ENCODE results near the gene GAREM2.

Gene GAREM2

DNA sequence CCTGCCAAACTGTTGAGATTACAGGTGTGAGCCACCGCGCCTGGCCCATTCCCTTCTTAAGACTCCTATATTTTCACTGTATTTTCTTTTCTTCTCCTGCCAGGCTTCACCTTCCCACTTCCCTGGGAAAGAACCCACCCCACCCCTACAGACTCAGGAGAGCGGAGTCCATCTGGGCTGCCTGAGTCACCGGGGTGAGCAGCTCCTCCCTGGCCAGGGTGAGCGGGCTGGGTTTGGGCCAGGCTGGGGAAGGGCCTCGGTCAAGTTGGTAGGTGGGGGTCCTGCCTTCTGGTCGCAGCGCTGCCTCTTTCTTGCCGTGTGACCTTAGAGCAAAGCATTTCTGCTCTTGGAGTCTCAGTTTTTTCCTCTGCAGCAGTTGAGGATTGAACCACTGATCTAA is 2.1 kb upstream of the GAREM2 start:
- no peak for DNase-seq

DNA sequence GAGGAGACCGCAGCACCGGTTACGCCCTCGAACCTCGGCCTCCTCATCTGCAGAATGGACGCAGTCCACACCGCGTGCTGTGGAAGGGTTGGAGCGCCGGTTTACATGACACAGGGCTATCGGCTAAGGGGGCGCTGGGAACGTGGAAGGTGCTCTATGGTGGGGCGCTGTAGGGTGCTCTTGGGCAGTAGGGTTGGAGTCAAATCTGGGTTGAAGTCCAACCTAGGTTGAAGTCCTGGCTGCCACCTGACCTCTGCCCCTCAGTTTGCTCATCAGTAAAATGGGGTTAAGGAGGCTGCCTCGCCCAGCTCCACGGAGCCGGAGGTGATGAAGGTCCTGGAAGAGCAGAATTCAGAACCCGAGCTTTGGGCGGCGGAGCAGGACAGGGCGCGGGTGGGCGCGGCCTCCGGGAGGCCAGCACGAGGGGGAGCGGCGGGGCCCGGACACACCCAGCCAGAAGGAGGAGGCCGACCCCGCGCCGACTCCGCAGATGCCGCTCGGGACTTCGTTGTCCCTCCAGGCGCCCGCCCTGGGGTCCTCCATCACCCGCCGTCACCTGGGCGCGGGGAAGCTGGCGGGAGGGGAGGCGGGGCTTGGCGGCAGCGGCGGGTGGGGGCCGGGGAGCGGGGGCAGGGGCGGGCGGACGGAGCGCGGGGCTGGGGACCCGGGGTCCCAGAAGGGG is 558 bp upstream of the GAREM2 start:
- no peak for DNase-seq

DNA sequence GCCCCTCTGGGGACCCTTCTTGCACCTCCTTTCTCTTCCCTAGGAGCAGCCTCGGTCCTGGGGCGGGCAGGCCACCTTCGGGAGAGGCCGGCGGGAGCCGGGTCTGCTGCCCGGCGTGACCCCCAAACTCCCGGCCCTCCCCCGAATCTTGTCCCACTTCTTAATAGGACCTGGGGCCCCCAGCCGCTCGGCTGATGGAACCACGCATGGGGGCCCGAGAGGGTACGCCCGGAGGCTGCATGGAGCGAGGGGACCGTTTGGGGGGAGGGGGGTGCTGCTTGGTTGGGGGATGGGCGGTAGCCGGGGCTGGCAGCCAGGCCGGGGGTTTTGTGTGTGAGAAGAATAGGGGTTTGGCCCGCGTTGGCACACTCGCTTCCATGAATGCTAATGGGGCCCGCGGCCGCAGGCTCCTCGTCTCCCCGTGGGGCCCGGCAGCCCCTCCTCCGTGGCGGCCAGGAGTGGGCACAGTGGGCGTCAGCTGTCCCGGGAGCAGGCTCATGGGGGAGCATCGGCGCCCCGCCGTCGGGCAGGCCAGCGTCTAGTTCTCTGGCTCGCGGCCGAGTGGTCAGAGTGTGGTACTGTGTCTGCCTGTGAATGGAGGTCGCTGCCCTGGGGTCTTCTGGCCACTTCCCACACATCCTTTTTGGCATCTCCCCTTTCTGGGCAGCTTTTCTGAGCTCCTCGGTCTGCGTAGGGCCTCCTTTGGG is 1.0 kb downstream of the GAREM2 start:
- DNase-seq = no peak

DNA sequence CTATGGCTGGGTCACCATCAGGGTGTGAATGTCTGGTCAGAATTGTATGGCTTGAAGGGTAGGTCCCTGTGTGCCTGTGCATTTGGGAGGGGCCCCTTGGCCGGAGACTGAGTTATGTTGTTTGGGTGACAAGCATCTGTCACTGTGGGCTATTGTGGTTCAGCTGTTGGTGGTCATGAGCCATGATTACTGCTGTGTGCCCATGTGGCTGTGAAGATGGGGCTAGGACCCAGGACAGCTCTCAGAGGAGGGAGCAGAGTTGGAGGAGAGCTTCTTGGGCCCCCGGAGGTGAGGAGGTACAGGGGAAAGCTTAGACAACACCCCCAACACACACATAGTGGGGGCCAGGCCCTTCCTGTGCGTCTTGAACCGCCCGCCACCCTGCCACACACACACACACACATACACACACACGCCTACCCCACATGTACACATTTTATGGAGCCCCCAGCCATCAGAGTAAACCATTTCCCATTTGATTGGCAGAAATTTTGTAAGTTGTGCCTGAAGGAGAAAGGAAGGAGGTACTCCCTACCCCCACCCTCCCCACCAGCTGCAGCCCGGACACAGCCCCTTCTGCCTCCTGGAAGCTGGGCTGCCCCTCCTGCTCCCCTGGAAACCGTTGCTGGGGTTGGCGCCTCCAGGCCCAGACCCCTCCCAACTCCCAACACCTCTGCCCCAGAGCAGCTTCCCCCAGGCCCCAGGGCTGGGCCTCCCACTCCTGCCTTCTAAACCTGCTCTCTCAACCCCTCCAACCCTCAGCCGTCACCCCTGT is 2.0 kb downstream of the GAREM2 start:
- no peak for DNase-seq

DNA sequence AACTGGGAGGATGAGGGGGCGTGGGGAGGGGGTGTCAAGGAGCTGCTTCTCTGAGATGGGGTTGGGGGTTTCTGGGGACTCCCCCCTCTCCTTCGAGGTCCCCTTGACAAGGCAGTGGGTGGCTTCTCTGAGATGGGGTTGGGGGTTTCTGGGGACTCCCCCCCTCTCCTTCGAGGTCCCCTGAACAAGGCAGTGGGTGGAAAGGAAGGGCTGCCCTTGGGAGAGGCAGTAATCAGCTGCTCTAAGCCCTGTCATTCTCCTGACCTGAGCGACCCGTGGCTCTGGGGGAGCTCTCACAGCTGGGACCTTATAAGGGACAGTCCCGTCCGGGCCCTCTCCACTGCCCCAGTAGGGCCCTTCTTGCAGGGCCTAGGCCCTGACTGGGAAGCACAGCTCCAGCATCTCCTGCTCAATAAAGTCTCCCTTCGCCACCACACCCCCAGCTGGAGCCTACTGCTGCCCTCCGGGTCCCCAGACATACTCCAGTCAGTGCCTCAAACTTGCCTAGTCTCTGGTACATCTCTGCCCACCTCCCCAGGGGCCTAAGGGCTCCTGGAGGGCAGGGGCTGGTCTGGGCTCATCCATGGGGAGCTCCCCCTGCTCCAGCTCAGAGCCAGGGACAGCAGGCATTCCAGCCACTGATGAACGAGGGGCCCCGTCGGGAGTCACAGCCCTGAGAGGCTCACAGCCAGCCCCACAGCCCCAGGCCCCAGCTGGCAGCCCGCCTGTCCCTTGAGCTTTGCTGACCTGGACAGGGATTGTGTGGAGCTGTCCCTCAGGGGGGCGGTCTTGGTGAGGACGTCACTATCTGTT is 2.8 kb downstream of the GAREM2 start:
- DNase-seq = no peak

DNA sequence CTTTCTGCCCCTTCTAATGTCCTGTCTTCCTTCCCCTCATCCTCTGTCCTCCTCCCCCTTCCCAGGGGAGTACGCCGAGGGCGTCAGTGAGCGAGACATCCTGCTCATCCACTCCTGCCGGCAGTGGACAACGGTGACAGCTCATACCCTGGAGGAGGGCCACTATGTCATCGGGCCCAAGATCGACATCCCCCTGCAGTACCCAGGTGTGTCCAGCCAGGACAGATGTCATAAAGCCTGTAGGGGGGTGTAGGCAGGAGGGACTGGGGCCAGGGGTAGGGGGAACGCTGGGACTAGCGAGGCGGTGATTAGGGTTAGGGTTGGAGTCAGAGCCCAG is 3.4 kb downstream of the GAREM2 start:
- no peak for DNase-seq

DNA sequence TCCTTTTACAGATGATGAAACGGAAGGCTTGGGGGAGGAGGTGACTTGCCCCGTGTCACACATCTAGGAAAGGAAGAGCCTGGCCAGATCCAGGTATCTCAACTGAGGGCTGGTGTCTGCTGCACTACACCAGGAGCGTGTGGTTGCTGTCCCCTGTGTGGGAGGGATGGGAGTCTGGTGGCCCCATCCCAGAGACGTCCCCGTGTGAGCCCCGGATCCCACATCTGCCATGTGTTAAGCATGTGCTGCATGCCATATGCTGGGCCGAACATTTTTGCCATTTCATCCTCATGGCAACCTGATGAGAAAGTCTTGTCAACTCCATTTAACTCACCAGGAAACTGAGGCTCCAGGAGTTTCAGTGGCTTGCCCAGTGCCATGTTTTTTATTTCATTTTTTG is 4.2 kb downstream of the GAREM2 start:
- DNase-seq = no peak

DNA sequence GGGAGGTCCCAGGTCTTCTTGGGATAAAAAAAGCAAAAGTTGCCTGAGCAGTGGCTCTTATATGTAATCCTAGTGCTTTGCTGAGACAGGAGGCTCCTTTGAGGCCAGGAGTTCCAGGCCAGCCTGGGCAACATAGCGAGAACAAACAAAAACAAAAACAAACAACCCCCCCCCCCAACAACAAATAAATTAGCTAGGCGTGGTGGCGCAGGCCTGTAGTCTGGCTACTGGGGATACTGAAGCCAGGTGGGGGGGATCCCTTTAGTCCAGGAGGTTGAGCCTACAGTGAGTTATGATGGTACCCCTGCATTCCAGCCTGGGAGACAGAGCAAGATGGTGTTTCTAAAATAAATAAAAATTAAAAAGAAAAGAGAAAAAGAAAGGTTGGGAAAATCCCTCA is 5.4 kb downstream of the GAREM2 start:
- no peak for DNase-seq

DNA sequence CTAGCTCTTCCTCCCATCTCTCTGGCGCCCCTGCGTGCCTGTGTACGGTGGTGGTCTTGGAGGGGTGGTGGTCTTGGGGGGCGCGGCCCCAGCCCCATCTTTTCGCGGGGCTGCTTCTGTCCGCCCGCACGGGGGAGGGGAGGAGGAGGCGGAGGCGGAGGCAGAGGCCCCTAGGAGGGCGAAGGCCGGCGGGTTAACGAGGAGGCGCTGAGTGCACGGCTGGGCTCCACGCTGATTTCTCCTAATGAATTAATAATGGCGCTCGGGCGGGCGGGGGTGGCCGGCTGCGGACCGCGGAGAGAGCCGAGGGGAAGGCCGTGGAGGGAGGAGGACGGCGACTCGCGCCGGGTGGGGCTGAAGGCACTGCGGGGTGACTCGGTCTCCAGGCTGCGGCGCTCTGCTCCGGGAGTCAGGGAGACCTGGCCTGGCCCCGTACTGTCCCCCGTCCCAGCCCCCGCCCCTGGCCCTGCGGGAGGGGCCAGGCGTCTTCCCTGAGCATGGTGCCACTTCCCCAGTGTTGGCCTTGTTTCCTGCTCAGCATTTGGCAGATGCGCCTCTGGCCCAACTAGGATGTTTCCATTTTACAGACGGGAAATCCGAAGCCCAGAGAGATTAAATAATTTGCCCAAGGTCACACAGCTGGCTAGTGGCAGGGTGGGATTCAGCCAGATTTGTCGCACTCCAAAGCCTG is 6.0 kb downstream of the GAREM2 start:
- peak; percentile 37 for DNase-seq

DNA sequence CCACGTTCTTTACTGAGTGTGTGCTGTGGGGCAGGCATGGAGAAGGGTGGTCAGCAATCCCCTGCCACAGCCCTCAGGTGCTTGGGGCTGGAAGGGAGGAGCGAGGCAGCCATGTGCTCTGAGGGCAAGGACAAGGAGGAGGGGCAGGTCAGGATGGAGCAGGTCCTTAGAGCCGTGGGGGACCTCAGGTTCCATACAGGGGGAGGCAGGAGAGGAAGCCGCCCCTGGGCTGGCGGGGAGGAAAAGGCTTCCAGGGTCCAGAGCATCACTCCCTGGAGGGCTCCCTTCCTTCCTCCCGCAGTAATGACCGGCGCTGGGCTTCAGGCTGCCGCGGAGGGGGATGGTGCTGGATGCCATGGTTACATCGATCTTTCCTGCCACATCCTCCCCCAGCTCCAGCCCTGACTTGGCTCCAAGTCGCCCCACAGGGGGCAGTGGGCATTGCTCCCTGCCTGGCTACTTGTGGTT is 6.6 kb downstream of the GAREM2 start:
- no peak for DNase-seq

DNA sequence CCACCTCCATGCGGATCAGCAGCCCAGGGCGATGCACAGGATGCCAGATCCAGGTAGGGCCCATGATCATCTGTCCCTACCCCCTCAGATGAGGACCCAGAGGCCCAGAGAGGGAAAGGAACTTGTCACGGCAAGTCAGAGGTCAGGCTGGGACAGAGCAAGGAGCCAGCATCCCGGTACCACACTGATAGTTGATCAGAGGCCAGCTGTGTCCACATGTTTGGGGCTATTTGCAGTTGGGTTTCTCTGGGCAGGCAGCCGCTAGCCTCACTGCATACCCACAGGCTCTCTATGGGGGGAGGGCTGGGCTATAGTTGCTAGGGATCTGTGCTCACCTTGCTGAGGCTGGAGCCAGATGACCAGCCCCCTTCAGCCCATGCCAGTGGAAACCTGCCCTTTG is 9.6 kb downstream of the GAREM2 start:
- DNase-seq = no peak

DNA sequence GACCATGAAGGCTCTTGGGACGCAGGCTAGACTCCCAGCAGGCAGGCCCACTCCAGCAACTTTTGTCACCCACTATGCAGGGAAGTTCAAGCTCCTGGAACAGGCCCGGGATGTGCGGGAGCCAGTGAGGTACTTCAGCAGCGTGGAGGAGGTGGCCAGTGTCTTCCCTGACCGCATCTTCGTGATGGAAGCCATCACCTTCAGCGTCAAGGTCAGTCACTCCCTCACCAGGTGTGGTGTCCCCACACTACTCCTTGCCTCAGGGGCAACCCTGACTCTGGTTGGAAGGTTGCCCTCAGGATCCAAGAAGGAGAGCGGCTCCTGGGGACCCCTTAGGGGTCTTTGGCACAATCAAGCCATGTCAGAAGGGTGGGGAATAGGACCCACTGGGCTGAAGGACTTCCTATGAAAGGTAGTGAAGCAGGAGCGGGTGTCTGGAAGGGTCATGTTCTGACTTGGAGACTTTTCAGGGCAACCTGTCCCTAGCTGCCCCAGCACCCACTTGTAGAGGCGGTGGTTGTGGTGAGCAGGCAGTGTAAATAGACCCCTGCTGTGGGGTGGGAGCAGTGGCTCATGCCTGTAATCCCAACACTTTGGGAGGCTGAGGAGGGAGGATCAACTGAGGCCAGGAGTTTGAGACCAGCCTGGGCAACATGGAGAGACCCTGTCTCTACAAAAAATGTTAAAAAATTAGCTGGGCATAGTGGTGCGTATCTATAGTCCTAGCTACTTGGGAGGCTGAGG is 10.2 kb downstream of the GAREM2 start:
- no peak for DNase-seq

DNA sequence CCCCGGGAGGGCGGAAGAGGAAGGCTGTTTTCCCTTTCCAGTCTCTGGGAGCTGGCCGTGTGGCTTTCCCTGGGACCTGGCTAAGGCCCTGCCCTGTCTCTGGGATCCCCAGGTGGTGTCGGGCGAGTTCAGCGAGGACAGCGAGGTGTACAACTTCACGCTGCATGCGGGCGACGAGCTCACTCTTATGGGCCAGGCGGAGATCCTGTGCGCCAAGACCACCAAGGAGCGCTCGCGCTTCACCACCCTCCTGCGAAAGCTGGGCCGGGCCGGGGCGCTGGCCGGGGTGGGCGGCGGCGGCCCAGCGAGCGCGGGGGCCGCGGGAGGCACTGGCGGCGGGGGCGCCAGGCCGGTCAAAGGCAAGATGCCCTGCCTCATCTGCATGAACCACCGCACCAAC is 11.2 kb downstream of the GAREM2 start:
- DNase-seq = no peak

DNA sequence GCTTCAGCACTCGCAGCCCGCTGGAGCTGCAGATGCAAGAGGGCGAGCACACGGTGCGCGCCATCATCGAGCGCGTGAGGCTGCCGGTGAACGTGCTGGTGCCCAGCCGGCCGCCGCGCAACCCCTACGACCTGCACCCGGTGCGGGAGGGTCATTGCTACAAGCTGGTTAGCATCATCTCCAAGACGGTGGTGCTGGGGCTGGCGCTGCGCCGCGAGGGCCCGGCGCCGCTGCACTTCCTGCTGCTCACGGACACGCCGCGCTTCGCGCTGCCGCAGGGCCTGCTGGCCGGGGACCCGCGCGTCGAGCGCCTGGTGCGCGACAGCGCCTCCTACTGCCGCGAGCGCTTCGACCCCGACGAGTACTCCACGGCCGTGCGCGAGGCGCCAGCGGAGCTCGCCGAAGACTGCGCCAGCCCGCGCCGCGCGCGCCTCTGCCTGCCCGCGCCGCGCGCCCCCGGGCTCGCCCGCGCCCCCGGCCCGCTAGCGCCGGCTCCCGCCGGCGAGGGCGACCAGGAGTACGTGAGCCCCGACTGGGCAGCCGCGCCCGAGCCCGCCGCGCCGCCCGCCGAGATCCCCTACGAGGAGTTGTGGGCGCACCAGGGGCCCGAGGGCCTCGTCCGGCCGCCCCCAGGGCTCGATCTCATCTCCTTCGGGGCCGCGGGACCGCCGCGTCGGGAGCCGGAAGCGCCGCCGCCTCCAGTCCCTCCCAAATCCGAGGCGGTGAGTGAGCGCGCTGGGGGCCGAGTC is 11.8 kb downstream of the GAREM2 start:
- peak; percentile 73 for DNase-seq

DNA sequence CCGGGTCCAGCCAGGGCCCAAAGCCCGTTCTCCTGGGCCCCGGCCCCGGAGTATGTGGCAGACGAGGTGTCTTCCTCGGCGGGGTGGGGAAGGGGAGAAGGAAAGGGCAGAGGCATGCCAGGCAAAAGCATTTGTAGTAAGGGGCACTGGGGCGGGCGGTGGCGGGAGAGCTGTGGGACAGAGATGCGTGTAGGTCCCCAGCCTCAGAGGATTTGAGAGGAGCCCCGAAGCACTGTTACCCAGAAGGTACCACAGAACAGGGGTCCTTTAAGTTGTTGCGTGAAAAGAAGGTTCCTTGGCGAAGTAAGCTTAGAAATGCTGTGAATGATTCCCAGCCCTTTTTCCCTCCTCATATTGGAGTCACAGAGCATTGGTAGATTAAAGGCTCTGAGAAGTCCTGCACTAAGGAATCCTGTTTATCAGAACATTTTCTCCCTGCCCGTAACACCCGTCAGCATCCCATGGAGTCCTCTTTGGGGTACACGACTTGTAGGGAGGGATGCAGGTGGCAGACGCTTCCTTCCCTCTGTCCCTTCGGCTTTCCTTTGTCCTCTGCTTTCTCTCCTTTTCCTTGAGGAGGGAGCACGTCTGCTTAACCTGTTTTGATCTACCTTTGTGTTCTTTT is 12.5 kb downstream of the GAREM2 start:
- DNase-seq = no peak

DNA sequence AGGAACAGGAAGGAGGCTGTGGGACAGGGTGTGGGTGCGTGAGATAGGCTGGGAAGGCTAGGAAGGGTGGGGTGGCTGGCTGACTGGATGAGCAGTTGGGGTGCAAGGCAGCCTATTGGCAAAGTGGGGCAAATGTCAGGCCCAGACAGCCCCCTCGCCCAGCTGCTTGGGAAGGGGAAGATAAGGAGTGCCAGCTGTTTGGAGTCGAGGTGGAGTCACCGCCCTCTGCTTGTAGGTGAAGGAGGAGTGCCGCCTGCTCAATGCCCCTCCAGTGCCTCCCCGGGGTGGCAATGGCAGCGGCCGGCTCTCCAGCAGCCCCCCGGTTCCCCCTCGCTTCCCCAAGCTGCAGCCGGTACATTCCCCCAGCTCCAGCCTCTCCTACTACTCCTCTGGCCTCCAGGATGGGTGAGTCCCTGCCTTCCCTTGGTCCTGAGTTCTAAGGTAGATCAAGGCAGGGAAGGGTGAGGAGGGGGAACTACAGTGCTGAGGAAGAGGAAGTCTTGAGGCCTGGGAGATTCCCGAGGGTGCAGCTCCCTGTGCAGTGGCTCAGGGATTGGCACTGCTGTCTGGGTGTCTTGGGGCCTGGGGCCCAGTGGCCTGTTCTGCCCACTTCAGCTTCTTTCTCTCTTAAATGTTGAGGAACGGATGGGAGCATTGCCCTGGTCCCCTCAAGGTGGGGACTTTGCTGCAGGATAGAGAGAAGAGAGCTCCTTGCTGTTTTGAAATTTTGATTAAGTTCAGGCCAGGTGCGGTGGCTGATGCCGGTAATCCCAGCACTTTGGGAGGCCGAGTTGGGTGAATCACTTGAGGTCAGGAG is 13.3 kb downstream of the GAREM2 start:
- DNase-seq = no peak

DNA sequence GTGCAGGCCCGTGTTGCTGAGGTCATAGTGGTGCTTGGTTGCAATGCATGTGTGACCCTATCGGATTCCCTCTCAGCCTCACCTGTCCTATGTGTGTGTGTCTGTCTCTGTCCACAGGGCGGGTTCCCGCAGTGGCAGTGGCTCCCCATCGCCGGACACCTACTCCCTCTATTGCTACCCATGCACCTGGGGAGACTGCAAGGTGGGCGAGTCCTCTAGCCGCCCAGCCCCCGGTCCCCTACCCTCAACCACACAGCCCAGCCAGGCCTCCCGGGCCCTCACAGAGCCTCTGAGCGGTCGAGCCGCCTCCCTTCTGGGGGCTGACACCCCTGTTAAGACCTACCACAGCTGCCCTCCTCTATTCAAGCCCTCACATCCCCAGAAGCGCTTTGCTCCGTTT is 14.2 kb downstream of the GAREM2 start:
- no peak for DNase-seq

DNA sequence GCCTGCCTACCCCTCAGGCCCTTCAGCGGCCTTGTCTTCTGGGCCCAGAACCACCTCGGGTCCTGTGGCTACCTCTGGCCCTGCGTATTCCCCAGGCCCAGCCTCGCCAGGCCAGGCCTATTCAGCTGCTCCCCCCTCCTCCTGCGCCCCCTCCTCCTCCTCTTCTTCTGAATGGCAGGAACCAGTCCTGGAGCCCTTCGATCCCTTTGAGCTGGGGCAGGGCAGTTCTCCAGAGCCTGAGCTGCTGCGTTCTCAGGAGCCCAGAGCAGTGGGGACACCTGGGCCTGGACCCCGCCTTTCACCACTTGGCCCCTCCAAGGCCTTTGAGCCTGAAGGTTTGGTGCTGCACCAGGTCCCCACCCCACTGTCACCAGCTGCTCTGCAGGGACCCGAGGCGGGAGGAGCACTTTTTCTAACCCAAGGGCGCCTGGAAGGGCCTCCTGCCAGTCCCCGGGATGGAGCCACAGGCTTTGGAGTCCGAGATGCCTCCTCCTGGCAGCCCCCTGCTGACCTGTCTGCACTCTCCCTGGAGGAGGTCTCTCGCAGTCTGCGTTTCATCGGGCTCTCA is 14.7 kb downstream of the GAREM2 start:
- DNase-seq = no peak

DNA sequence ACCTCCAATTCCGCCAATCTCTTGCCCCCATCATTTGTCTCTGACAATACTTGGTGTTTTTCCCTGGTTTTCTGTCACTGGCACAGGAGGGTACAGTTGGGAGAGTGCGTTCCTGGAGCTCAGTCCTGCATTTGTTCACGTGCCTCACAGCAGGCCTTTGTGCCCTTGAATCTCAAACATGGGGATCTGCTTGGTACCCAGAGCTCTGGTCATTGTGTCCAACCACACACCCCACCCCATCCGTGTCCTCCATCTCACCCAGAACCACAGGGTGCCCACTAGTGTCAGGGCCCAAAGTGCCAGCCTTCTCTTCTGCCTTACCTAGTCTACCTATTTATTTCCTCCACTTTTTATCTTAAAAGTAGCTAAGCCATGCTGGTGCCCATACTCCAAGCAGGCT is 16.2 kb downstream of the GAREM2 start:
- DNase-seq = no peak

Data from NCI-H774 (cell line).